Activated CD4-positive, CD25-positive, alpha-beta regulatory T cell (primary cell): Measurements from ENCODE around the gene TBPL1.
"Not testable (repeated sequence)": the region's sequence is repeated elsewhere in the genome, so short reads cannot be mapped to it uniquely, and the experiment has no call there.

Source experiments
- DNase-seq, 4 experiments: peaks; one replicate each; lab custom pipeline; 2025; lab: John Stamatoyannopoulos, UW

The TBPL1 gene

DNA sequence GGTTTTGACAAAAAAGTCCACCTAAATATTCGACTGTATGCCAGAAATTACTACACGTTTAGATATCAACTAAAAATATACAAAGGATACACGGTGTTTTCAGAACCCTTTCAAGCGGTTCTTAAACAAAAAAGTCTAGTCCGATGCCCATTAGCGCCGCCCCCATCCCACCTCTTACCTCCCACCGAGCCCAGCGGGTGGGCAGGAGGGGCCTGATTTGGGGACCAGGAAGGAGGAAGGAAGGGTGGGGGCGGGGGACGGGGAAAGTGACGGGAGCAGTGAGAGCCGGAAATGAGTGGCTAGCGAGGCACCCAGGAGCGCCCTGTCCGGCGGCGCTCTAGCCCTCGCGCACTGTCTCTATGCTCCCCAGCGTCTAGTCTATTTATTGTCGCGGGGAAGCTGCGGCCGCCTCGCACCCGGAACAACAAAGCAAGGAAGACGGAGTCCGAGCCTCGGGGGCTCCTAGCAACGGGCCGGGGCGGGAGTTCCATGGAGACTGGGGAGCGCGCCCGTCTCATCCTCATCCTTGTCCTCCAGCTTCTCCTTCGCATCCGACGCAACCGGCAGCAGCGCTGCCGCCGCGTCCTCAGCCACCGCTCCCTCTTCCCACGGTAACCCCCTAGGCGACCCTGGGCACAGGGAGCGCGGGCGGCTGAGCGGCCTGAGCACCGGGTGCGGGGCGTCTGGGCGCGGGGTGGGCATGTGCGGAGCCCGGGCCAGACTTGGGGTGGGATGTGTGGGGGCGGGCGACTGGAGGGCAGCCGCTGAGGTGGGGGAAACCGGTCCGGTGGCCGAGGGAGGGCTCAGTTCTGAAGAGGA is at the start of gene TBPL1:
TBPL1 (plus strand) TSS at position 410 of the 819 bp plus-strand sequence. CDS start 26,902 bp downstream, outside the sequence.
- DNase-seq = peak; percentile 78 to 90 (median 82)

DNA sequence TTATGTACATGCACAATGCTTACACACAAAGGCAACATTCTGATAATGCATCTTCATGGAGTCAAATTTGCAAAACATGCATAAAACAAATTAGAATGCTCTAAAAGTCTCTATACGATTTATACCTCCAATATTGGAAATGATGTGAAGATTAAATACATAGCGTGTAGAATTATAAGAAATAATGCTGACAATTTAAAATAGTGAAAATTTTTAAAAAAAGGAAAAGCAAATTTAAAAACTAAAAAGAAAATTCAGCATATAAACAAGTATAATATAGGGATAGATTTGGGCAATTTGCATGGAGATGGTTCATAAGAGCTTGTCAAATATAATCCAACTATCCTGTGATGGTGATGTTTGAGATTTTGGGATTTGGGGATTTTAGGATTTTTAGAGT is 49.2 kb upstream of the TBPL1 start:
- DNase-seq = no peak

GRCh38 chr6:133906050-133906449 is 47.0 kb upstream of the TBPL1 start:
- no peak for DNase-seq

GRCh38 chr6:133916650-133917151 is 36.3 kb upstream of the TBPL1 start:
- peak; percentile 33 to 67 (median 48) for DNase-seq

DNA sequence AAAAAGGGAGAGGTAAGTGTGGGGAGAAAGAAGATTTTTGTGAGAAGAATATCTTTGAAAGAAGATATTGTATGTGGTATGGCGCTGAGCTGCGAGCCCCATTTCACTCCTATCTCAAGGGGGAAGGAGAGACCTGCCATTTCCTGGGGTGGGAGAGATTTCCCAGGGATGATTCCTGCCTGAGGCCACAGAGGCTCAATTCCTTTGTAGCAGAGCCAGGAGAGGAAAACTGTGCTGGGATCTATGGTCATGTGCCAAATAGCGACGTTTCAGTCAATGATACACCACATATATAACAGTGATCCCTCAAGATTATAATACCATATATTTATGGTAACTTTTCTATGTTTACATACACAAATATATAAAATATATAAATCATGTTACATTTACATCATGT is 35.2 kb upstream of the TBPL1 start:
- no peak for DNase-seq

DNA sequence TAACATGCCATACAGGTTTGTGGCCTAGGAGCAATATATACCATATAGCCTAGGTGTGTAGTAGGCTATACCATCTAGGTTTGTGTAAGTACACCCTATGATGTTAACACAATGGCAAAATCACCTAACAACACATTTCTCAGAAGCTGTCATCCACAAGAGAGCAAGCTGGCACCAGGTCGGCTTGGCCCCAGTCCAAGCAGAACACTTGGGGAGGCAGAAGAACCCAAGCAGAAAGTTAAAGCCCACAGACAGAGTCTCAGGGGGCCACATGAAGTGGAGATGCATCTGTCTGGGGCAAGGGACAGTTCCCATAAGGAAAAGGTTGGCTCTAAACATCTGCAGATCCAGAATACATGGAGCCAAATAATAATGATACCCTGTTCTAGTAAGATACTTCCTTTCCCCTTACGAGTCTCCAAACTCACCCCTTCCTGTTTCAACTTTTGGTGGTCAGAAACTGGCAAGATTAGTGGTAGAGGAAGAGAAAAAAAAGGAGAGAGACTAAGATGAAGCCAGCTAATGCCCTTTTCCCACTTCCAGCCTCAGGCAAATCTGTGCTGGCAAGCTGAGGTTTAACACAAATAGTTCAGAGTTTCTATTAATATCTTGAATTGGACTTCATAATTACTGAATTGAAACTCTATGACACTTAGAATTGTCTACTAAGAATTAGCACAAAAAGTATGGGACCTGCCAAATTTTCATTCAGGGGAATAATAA is 34.7 kb upstream of the TBPL1 start:
- no peak for DNase-seq

GRCh38 chr6:133919362-133919761 is 33.7 kb upstream of the TBPL1 start:
- no peak for DNase-seq

DNA sequence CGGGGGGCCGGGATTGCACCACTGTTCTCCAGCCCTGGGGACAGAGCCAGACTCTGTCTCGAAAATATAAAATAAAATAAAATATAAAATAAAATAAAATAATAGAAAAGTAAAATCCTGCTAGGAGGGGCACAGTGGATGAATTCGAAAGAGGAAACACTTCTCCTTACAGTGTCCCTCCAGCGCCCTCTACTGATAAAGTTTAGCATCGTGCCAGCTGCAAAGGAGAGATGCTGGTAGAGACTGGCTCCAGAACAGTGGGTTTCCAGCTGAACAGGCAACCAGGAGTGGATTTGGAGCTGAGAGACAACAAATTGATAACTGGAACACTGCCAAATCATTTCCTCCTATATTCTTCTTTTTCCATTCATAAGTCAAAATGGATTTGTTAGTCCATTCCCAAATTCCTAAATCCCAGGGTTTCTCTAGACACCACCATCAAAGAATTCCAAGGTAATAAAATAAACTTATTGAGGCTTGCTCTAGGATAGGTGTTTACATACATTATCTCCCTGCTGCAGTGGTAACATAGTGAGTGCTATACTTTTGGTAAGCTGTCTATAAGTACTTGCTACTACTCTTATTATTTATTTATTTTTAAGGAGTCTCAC is 31.7 kb upstream of the TBPL1 start:
- DNase-seq = peak; percentile 6 to 41 (median 16)

DNA sequence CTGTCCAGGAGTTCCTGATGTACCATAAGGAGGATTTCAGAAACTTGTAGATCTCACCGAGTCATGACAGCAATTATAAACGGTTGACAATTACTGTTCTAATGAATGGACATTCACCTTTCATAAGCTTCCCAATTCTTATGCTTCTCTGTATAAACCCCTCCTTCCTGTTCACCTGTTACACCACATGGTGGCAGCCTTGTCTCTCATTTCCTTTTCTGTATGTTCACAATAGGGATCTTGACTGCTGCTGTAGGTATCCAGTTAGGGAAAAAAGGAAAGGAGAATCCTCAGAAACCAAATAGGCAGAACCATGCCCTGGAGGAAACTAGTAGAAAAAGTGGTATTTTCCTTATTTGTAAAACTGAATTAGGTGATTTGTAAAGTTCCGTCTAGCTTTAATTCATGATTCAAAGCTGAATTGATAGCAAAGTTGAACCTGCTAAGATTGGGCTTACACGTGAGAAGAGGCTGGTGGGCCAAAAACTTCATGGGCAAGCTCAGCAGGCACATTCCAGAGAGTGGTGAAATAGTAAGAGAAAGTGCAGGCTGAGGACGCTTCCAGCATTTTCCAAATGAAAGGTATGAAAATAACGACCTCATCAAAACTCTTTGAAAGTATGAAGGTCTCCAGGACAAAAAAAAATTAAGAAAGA is 29.0 kb upstream of the TBPL1 start:
- peak in 3 of 4 experiments; percentile 12 to 27 (median 25) for DNase-seq

- not testable (repeated sequence) for DNase-seq
Observed at GRCh38 chr6:133931221-133931620, 21.8 kb upstream of the TBPL1 start.

DNA sequence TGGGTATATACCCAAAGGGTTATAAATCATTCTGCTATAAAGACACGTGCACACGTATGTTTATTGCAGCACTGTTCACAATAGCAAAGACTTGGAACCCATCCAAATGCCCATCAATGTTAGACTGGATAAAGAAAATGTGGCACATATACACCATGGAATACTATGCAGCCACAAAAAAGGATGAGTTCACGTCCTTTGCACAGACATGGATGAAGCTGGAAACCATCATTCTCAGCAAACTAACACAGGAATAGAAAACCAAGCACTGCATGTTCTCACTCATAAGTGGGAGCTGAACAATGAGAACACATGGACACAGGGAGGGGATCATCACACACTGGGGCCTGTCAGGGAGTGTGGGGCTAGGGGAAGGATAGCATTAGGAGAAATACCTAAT is 16.7 kb upstream of the TBPL1 start:
- not testable (repeated sequence) for DNase-seq

DNA sequence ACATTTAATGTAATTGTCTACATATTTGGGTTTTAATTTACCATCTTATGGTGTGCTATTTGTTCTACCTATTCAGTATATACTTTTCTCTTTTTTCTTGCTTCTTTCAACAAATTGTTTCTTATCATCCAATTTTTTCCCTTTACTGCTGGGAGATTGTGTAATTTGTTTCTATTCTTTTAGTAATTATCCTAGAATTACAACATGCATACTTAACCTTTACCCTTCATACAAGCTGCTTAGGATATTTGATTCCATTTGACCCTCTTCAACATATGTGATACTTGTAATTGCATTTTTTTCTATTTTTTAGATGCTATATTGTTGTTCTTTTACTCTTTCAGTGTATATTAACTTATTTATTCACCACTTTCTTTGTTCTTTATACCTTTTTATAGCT is 15.1 kb upstream of the TBPL1 start:
- no peak for DNase-seq

DNA sequence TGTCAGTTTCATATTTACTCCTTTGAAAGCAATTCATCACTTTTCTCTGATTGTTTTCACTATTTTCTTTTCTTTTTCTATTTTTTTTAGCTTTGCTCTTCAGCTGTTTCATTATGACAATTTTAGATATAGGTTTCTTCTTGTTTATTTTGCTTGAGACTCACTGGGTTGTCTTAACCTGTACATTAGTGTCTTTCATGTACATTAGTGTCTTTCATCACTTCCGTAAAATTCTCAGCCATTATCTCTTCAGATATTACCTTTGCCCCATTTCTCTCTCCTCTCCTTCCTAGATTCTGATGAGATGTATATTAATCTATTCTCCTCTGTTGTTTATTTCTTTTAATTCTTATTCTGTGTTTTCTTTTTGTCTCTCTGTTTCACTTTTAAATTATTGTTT is 14.5 kb upstream of the TBPL1 start:
- DNase-seq = no peak

DNA sequence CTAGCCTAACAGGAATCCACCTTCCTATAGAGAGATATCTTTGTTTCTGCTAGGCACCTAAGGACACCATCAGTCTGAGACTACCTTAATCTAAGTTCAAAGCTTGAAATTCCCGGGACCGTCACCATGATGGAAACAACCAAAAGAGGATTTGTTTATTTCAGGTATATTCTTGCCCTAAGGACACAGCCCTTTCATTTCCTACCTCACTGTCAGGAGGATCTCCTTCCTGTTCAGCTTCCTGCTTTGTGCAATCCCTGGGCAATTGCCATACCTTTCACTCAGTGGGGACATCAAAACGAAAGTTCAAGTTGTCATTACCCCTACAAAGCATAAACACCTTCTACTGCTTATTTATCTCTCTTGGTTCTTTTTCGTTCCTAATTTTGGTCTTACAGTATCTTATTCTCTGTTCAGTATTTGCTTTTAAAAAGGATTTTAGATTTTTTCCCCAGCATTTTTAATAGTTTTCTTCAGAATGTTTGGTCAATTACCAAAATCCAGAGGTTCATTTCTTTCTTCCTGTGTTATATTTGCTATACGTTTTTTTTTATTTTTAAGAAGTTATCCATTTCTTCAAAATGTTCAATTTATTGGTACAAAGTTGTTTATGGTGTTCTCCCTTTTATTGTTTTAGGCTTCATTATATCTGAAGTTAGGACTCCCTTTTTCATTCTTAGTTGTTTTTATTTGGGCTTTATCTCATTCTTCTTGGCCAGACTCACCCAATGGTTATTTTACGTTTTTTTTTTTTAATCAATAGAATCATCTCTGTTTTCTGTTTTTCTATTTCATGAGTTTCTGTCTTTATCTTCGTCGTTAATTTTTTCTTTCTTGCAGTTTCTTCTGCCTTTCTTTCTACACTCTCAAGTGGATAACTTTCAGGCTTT is 13.0 kb upstream of the TBPL1 start:
- DNase-seq = no peak

GRCh38 chr6:133945158-133945557 is 7.9 kb upstream of the TBPL1 start:
- no peak for DNase-seq

- no peak for DNase-seq
Observed at GRCh38 chr6:133947302-133947900, 5.6 kb upstream of the TBPL1 start.

- DNase-seq = no peak
Observed at GRCh38 chr6:133948472-133948871, 4.6 kb upstream of the TBPL1 start.

DNA sequence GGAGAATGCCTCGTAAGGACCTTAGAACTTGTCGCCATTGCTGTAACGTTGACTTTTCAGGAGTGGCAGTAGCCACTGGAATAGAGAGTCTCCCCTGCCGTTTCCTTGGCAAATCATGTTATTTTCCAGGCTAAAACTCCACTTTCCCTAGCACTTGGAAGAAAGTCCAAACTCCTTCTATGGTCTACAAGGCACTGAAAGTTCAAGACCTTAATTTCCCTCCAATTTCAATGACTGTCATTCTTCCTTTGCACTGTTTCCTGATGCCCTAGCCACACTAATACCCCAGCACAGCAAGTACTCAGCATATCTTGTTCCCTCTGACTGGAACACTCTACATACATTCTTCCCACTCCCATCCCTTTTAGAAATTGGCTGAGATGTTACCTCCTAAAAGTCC is 1.8 kb upstream of the TBPL1 start:
- DNase-seq = no peak

DNA sequence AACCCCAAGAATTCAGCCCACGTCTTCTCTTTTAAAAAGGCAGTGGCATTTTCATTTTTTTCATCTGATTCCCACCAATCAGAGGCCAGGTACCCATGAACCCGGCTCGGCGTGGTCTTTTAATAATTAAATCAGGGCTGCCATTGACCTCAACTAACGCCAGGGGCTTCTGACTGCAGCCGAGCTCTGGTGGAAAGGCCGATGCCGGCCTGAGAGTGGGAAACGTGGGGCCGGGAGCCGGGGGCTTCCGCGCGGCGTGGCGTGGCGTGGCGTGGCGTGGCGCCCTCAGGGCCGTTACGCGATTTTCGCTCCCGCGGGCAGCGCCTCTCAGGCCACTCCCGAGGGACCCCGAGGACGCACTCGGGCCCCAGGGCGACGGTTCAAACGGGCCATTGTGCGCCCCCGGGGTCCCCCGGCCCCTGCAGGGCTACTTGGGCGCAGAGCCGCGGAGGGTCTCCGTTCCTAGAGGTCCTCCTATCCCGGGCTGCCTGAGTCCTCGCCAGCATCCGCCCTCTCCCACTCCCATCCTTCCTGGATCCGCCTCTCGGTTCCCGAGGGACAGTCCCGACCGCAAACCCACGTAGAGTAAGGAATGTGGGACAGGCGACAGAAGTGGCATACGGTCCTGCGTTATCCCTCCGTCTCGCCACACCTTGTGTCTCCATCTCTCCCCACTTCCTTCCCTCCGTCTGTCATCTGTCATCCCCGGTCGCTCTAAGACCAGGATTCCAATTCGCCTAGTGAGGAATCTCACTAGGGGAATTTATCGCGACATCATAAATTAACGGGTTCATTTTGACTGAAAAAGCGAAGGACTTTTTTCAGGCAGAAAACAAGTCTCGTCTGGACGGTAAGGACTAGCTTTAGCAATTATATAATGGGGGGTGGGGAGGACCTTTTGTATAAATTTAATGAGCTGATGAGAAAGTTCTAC is 876 bp upstream of the TBPL1 start:
- peak; percentile 15 to 21 (median 17) for DNase-seq
